Activated effector memory CD4-positive, alpha-beta T cell treated with Interleukin-2 at 50 U/mL for 16 hours (primary cell): ENCODE data around the gene BNC2.

Source experiments
- DNase-seq: peaks from one replicate; pipeline ENCODE4 v3.0.0-alpha.2; 2020

BNC2 gene

GRCh38 chr9:16708656-16709435 is 161.6 kb downstream of the BNC2 start:
- no peak for DNase-seq

- no peak for DNase-seq
Observed at GRCh38 chr9:16705111-16705604, 165.3 kb downstream of the BNC2 start.

- no peak for DNase-seq
Observed at GRCh38 chr9:16704116-16705110, 166.1 kb downstream of the BNC2 start.

- DNase-seq, result no peak
Observed at GRCh38 chr9:16701347-16701746, 169.1 kb downstream of the BNC2 start.

GRCh38 chr9:16693616-16694015 is 176.9 kb downstream of the BNC2 start:
- DNase-seq, result no peak

- DNase-seq, result no peak
Observed at GRCh38 chr9:16690628-16691027, 179.8 kb downstream of the BNC2 start.

GRCh38 chr9:16690205-16690604 is 180.3 kb downstream of the BNC2 start:
- no peak for DNase-seq

GRCh38 chr9:16689351-16689938 is 181.0 kb downstream of the BNC2 start:
- no peak for DNase-seq

GRCh38 chr9:16688814-16689213 is 181.7 kb downstream of the BNC2 start:
- no peak for DNase-seq

- no peak for DNase-seq
Observed at GRCh38 chr9:16687678-16688369, 182.6 kb downstream of the BNC2 start.

- no peak for DNase-seq
Observed at GRCh38 chr9:16683326-16683725, 187.1 kb downstream of the BNC2 start.

- no peak for DNase-seq
Observed at GRCh38 chr9:16682273-16682672, 188.2 kb downstream of the BNC2 start.

GRCh38 chr9:16681652-16681987 is 188.8 kb downstream of the BNC2 start:
- DNase-seq, result no peak

- no peak for DNase-seq
Observed at GRCh38 chr9:16680975-16681651, 189.4 kb downstream of the BNC2 start.

GRCh38 chr9:16680541-16680940 is 189.9 kb downstream of the BNC2 start:
- DNase-seq, result no peak

GRCh38 chr9:16679327-16679821 is 191.1 kb downstream of the BNC2 start:
- no peak for DNase-seq

GRCh38 chr9:16676519-16676918 is 194.0 kb downstream of the BNC2 start:
- DNase-seq, result no peak

- no peak for DNase-seq
Observed at GRCh38 chr9:16675131-16675530, 195.3 kb downstream of the BNC2 start.

GRCh38 chr9:16673171-16673570 is 197.3 kb downstream of the BNC2 start:
- no peak for DNase-seq

- no peak for DNase-seq
Observed at GRCh38 chr9:16672501-16672900, 198.0 kb downstream of the BNC2 start.

- no peak for DNase-seq
Observed at GRCh38 chr9:16671591-16672137, 198.8 kb downstream of the BNC2 start.

- no peak for DNase-seq
Observed at GRCh38 chr9:16670791-16671190, 199.7 kb downstream of the BNC2 start.
